ENCODE results near the gene IL1RAPL2. TPM values are rescaled to one million over a fixed set of nuclear protein-coding genes. Genes with fewer than 3 reads are reported as not detected.
"Not testable (repeated sequence)": the region's sequence is repeated elsewhere in the genome, so short reads cannot be mapped to it uniquely, and the experiment has no call there.

Gene IL1RAPL2
- total RNA-seq, 1 donor from 2014 or later: not detected

GRCh38 chrX:104863466-104863865 is 297.5 kb downstream of the IL1RAPL2 start:
- H3K36me3 ChIP-seq: no peaks in the 10 kb centered on the region
- no peaks in the 10 kb centered on the region for H3K4me1 ChIP-seq
- TF ChIP-seq, protein P1, sequence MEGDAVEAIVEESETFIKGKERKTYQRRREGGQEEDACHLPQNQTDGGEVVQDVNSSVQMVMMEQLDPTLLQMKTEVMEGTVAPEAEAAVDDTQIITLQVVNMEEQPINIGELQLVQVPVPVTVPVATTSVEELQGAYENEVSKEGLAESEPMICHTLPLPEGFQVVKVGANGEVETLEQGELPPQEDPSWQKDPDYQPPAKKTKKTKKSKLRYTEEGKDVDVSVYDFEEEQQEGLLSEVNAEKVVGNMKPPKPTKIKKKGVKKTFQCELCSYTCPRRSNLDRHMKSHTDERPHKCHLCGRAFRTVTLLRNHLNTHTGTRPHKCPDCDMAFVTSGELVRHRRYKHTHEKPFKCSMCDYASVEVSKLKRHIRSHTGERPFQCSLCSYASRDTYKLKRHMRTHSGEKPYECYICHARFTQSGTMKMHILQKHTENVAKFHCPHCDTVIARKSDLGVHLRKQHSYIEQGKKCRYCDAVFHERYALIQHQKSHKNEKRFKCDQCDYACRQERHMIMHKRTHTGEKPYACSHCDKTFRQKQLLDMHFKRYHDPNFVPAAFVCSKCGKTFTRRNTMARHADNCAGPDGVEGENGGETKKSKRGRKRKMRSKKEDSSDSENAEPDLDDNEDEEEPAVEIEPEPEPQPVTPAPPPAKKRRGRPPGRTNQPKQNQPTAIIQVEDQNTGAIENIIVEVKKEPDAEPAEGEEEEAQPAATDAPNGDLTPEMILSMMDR (IDR thresholded peaks at IDR 0.05): no peak
- no peaks in the 10 kb centered on the region for H3K9me3 ChIP-seq
- no peak overlapping the region for H3K27ac ChIP-seq
- no peak for DNase-seq
- no peaks in the 10 kb centered on the region for H3K27me3 ChIP-seq
- ATAC-seq: no peak
- no peak overlapping the region for H3K4me3 ChIP-seq
- intact Hi-C loops (cut with DNase I): no loop called here

GRCh38 chrX:104864296-104864695 is 298.3 kb downstream of the IL1RAPL2 start:
- Histone ChIP-seq H3K9me3 (no peaks in the 10 kb centered on the region), H3K27me3 (no peaks in the 10 kb centered on the region), H3K4me1 (no peaks in the 10 kb centered on the region), H3K27ac (no peak overlapping the region), H3K4me3 (no peak overlapping the region), H3K36me3 (no peaks in the 10 kb centered on the region)
- intact Hi-C loops (cut with DNase I): no loop called here
- no peak for DNase-seq
- peak; percentile 35 for ATAC-seq
- TF ChIP-seq, protein P1 (IDR thresholded peaks at IDR 0.05): no peak

DNA sequence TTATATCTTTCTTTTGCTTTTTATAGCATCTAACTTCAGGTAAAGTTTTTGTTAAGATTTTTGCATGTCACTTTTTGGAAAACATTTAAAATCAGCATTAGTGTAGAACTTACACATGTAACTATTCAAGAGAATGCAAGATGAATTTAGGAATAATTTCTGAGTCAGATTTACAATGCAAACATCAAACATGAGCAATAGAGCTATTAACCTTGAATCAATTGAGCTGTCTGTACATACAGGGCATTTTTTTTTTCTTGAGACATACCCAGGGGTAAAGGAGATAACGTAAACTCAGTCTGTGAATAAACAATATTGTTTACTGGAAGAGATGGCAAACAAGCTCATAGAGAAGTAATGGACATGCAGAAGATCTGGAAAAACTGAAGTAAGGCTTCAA is 311.5 kb downstream of the IL1RAPL2 start:
- Histone ChIP-seq H3K27me3 (no peaks in the 10 kb centered on the region), H3K4me1 (no peaks in the 10 kb centered on the region), H3K27ac (no peak overlapping the region), H3K9me3 (no peaks in the 10 kb centered on the region), H3K36me3 (no peaks in the 10 kb centered on the region), H3K4me3 (no peak overlapping the region)
- TF ChIP-seq, protein P1 (IDR thresholded peaks at IDR 0.05): no peak
- no peak for DNase-seq
- no peak for ATAC-seq
- intact Hi-C loops (cut with DNase I): no loop called here

- Histone ChIP-seq H3K9me3 (no peaks in the 10 kb centered on the region), H3K4me1 (no peaks in the 10 kb centered on the region), H3K27ac (no peak overlapping the region), H3K36me3 (no peaks in the 10 kb centered on the region), H3K4me3 (no peak overlapping the region), H3K27me3 (no peaks in the 10 kb centered on the region)
- ATAC-seq: no peak
- no peak for DNase-seq
- intact Hi-C loops (cut with DNase I): no loop called here
- TF ChIP-seq, protein P1 (IDR thresholded peaks at IDR 0.05): no peak
Measured at GRCh38 chrX:104902070-104902469, 336.1 kb downstream of the IL1RAPL2 start.

DNA sequence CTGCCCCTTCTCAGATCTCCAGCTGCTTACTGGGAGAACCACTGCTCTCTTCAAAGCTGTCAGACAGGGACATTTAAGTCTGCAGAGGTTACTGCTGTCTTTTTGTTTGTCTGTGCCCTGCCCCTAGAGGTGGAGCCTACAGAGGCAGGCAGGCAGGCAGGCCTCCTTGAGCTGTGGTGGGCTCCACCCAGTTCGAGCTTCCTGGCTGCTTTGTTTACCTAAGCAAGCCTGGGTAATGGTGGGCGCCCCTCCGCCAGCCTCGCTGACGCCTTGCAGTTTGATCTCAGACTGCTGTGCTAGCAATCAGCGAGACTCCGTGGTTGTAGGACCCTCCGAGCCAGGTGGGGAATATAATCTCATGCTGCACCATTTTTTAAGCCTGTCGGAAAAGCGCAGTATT is 343.7 kb downstream of the IL1RAPL2 start:
- intact Hi-C loops (cut with DNase I); DNase-seq: not testable (repeated sequence)
- peak overlapping the region; percentile 14 for H3K4me3 ChIP-seq

DNA sequence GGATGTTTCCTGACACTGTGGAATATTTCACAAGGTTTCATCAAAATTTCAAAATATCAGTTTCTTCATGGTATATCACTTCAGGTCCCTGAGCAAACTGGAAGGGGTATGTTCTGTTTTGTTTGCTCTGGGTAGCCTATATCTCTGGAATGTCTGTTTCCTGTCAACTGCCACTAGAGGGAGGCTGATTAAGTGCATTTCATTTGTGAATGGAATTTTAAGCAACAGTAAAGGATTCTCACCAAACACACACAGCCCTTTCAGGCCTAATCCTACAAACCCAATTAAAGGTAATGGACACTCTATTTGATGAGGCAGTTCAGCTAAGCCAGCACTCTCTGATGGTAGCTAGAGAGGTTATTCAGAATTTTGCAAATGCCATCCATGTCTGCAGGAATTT is 347.3 kb downstream of the IL1RAPL2 start:
- DNase-seq: no peak
- intact Hi-C loops (cut with DNase I): no loop called here

More for the DNA sequence above, 343.7 kb downstream of the IL1RAPL2 start:
- H3K4me1 ChIP-seq, ATAC-seq, H3K27me3 ChIP-seq, H3K9me3 ChIP-seq, H3K27ac ChIP-seq, H3K36me3 ChIP-seq: not testable (repeated sequence)

GRCh38 chrX:104914686-104915085 is 348.7 kb downstream of the IL1RAPL2 start:
- H3K36me3 ChIP-seq; H3K27me3 ChIP-seq; H3K9me3 ChIP-seq; H3K27ac ChIP-seq; intact Hi-C loops (cut with DNase I); H3K4me1 ChIP-seq; H3K4me3 ChIP-seq; DNase-seq; ATAC-seq: not testable (repeated sequence)

More for the DNA sequence above, 347.3 kb downstream of the IL1RAPL2 start:
- no peaks in the 10 kb centered on the region for H3K36me3 ChIP-seq
- no peak overlapping the region for H3K4me3 ChIP-seq
- H3K27me3 ChIP-seq: no peaks in the 10 kb centered on the region
- peak; percentile 47 for ATAC-seq
- TF ChIP-seq, protein P1 (IDR thresholded peaks at IDR 0.05): peak; percentile 29
- H3K4me1 ChIP-seq: no peaks in the 10 kb centered on the region
- H3K27ac ChIP-seq: no peak overlapping the region
- no peaks in the 10 kb centered on the region for H3K9me3 ChIP-seq
